Keratinocyte (primary cell): Measurements from ENCODE around the gene GRIK4. TPM values are rescaled to one million over a fixed set of nuclear protein-coding genes. Genes with fewer than 3 reads are reported as not detected.

Experiments used
- DNase-seq: peaks from one replicate; pipeline ENCODE4 v3.0.0-alpha.2; 2011; ENCODE audit warnings: low read depth, missing footprints, low spot score
- FAIRE-seq: peaks from 2 replicates; lab custom pipeline; 2011; peaks lifted over from hg19 to GRCh38; lab: Jason Lieb, UNC
- H2AFZ ChIP-seq: 2 replicates; pipeline ENCODE4 v1.6.0; 2012; ENCODE audit warnings: low read length, control low read depth, inconsistent platforms; ENCODE audit not compliant: control insufficient read depth
- H3K27ac ChIP-seq: 2 replicates; pipeline ENCODE4 v1.5.1; 2011; ENCODE audit warnings: low read length; ENCODE audit not compliant: control insufficient read depth, insufficient read depth
- H3K27me3 ChIP-seq: 3 replicates; pipeline ENCODE4 v1.6.0; 2011; ENCODE audit warnings: low read length; ENCODE audit not compliant: control insufficient read depth, insufficient read depth; ENCODE audit errors: extremely low read depth
- H3K36me3 ChIP-seq, 2 experiments: 2 replicates in 1 of 2; 3 replicates in 1 of 2; pipeline ENCODE4 v1.5.1; 2011; ENCODE audit warnings: low read length in 2 of 2, mild to moderate bottlenecking in 1 of 2; ENCODE audit not compliant: control insufficient read depth in 2 of 2, insufficient read depth in 2 of 2; ENCODE audit errors: extremely low read depth in 1 of 2
- H3K4me1 ChIP-seq: 3 replicates; pipeline ENCODE4 v1.5.1; 2011; ENCODE audit warnings: low read length; ENCODE audit not compliant: control insufficient read depth, insufficient read depth; ENCODE audit errors: extremely low read depth
- H3K4me2 ChIP-seq: 3 replicates; pipeline ENCODE4 v1.6.0; 2011; ENCODE audit warnings: low read depth, low read length; ENCODE audit not compliant: control insufficient read depth, insufficient read depth; ENCODE audit errors: extremely low read depth
- H3K4me3 ChIP-seq, 3 experiments: fragments of 200-600 bp in 1 of 3; sonication (generic) in 1 of 3; 2 replicates in 2 of 3; 3 replicates in 1 of 3; pipeline ENCODE4 v1.5.1; 2011 to 2016; ENCODE audit warnings: low read length in 3 of 3, mild to moderate bottlenecking in 3 of 3, control low read depth in 2 of 3, inconsistent platforms in 1 of 3, low read depth in 1 of 3, mixed read lengths in 1 of 3, mixed run types in 1 of 3, moderate library complexity in 1 of 3; ENCODE audit not compliant: control insufficient read depth in 2 of 3, insufficient read depth in 2 of 3; ENCODE audit errors: extremely low read depth in 1 of 3
- H3K79me2 ChIP-seq: 2 replicates; pipeline ENCODE4 v1.6.0; 2012; ENCODE audit warnings: low read length; ENCODE audit not compliant: control insufficient read depth, insufficient read depth
- H3K9ac ChIP-seq: 3 replicates; pipeline ENCODE4 v1.6.0; 2011; ENCODE audit warnings: low read length; ENCODE audit not compliant: control insufficient read depth, insufficient read depth; ENCODE audit errors: extremely low read depth
- H3K9me1 ChIP-seq: 3 replicates; pipeline ENCODE4 v1.6.0; 2011; ENCODE audit warnings: low read length; ENCODE audit not compliant: control insufficient read depth, insufficient read depth; ENCODE audit errors: extremely low read depth
- H3K9me3 ChIP-seq: 2 replicates; pipeline ENCODE4 v1.5.1; 2012; ENCODE audit warnings: low read depth, low read length; ENCODE audit not compliant: control insufficient read depth
- H4K20me1 ChIP-seq: 3 replicates; pipeline ENCODE4 v1.6.0; 2011; ENCODE audit warnings: low read length; ENCODE audit not compliant: control insufficient read depth, insufficient read depth; ENCODE audit errors: extremely low read depth
- EZH2 ChIP-seq: IDR thresholded peaks from one replicate; pipeline ENCODE4 v1.6.1; 2012; ENCODE audit warnings: inconsistent platforms, mild to moderate bottlenecking, low read length, moderate library complexity
- dilution Hi-C: fragments of 300-500 bp; cut with MboI; formaldehyde crosslinking; loops from one replicate; pipeline ENCODE4 v1.7.0; 2020; ENCODE audit warnings: low sequenced_read_pairs; ENCODE audit not compliant: extremely low pct_ligation_motif_present
- polyA plus RNA-seq, 5 experiments: library from polyadenylated mRNA; depleted of rRNA in 3 of 5; stranded (reverse) in 3 of 5; stranded (forward) in 1 of 5; unstranded in 1 of 5; fragments of >200 nt; gene quantifications; 1 replicate in 1 of 5; 2 replicates in 3 of 5; 3 replicates in 1 of 5; pipeline versions ENCODE4 v1.2.1 to v1.2.3, GENCODE V29; 2011 to 2012; ENCODE audit warnings: missing spikeins in 2 of 5, low read depth in 1 of 5, low replicate concordance in 1 of 5
- TF ChIP-seq, protein P1 (sequence below), 3 experiments: IDR thresholded peaks in 1 of 3; conservative IDR thresholded peaks in 1 of 3; optimal IDR thresholded peaks in 1 of 3; 2 replicates in 2 of 3; 3 replicates in 1 of 3; pipeline versions ENCODE3 to v1.5.1; 2011; ENCODE audit warnings: low read length in 3 of 3, mild to moderate bottlenecking in 3 of 3, moderate library complexity in 2 of 3, control low read depth in 1 of 3, inconsistent platforms in 1 of 3; ENCODE audit not compliant: insufficient read depth in 2 of 3; ENCODE audit errors: extremely low read depth in 1 of 3

The GRIK4 gene
- polyA plus RNA-seq, 1 donor (not counting 4 experiments of a cell fraction or from before 2014, with no cell fraction given): not detected

DNA sequence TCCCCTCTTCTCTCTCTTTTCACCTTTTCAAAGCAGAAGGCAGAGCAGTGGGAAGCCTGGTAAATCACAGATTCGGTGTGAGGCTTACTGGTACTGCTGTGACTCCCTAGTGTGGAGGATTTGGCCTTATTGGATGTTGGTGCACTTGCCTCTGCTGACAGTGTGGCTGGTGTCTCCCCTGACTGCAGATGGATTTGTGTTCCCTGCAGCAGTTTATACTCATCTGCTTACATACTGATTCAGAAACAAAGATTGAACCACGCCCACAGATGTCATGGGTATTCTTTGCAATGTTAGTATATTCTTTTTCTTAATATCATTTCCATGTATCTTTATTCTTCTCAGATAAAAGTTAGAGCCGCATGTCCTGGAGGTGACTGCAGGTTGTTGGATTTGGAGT, 26.8 kb upstream of the GRIK4 start:
- FAIRE-seq (no peak), DNase-seq (no peak)
- H3K9ac ChIP-seq: no peak overlapping the region
- TF ChIP-seq, protein P1, sequence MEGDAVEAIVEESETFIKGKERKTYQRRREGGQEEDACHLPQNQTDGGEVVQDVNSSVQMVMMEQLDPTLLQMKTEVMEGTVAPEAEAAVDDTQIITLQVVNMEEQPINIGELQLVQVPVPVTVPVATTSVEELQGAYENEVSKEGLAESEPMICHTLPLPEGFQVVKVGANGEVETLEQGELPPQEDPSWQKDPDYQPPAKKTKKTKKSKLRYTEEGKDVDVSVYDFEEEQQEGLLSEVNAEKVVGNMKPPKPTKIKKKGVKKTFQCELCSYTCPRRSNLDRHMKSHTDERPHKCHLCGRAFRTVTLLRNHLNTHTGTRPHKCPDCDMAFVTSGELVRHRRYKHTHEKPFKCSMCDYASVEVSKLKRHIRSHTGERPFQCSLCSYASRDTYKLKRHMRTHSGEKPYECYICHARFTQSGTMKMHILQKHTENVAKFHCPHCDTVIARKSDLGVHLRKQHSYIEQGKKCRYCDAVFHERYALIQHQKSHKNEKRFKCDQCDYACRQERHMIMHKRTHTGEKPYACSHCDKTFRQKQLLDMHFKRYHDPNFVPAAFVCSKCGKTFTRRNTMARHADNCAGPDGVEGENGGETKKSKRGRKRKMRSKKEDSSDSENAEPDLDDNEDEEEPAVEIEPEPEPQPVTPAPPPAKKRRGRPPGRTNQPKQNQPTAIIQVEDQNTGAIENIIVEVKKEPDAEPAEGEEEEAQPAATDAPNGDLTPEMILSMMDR (optimal IDR thresholded peaks at IDR 0.05 in 1 of 3, IDR thresholded peaks at IDR 0.05 in 1 of 3, conservative IDR thresholded peaks at IDR 0.05 in 1 of 3; ENCODE audit: extremely low read depth in 1 of 3, insufficient read depth in 2 of 3, low read length in 3 of 3): no peak
- TF ChIP-seq EZH2: no peak
- H2AFZ ChIP-seq: no peak overlapping the region
- no peak overlapping the region for H3K4me2 ChIP-seq
- no peaks in the 10 kb centered on the region for H3K4me1 ChIP-seq
- dilution Hi-C loops: no loop called here
- H3K27ac ChIP-seq: no peak overlapping the region
- H3K27me3 ChIP-seq: no peaks in the 10 kb centered on the region
- no peaks in the 10 kb centered on the region for H3K9me3 ChIP-seq
- no peaks in the 10 kb centered on the region for H4K20me1 ChIP-seq
- peaks cover 8 to 15% of the 10 kb centered on the region in 2 experiments for H3K36me3 ChIP-seq
- H3K9me1 ChIP-seq: no peaks in the 10 kb centered on the region
- H3K4me3 ChIP-seq: no peak overlapping the region
- H3K79me2 ChIP-seq: no peaks in the 10 kb centered on the region

DNA sequence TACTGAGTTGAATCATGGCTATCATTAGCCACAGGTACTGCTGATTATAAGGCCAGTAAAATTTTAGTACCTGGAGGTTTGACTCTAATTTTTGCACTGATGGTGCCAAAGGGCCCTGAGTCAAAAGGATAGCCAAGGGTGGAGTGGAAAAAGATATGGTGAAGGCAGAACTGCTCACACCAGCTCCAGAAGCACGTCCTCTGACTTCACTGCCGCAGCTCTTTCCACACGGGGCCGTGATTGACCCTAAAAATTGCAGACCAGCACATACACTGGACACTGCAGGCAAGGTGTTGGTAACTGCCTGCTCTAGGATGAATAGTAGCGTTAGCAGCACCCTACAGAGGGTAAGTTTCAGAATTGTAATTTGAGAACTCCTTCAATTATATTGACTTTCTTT, 25.4 kb upstream of the GRIK4 start:
- DNase-seq (no peak), FAIRE-seq (no peak)
- Histone ChIP-seq H3K4me1 (no peaks in the 10 kb centered on the region), H3K4me2 (no peak overlapping the region), H3K36me3 (peaks cover 3 to 16% of the 10 kb centered on the region in 2 experiments), H3K4me3 (no peak overlapping the region), H3K9me1 (no peaks in the 10 kb centered on the region), H3K9ac (no peak overlapping the region), H3K9me3 (no peaks in the 10 kb centered on the region), H4K20me1 (no peaks in the 10 kb centered on the region), H3K27me3 (no peaks in the 10 kb centered on the region), H2AFZ (no peak overlapping the region), H3K79me2 (no peaks in the 10 kb centered on the region), H3K27ac (no peak overlapping the region)
- dilution Hi-C loops: no loop called here
- TF ChIP-seq, protein P1 (optimal IDR thresholded peaks at IDR 0.05 in 1 of 3, IDR thresholded peaks at IDR 0.05 in 1 of 3, conservative IDR thresholded peaks at IDR 0.05 in 1 of 3; ENCODE audit: extremely low read depth in 1 of 3, insufficient read depth in 2 of 3, low read length in 3 of 3): no peak
- no peak for TF ChIP-seq EZH2
